Spleen (tissue), 7 donors: ENCODE data around the gene PRICKLE3.

Source experiments
- CTCF ChIP-seq, 11 experiments: fragments of 200-600 bp in 7 of 11; fragments of 450-650 bp in 4 of 11; sonication (generic) in 4 of 11; IDR thresholded peaks in 8 of 11; conservative IDR thresholded peaks in 3 of 11; 1 replicate in 7 of 11; 2 replicates in 4 of 11; pipeline versions ENCODE4 v1.4.0 to v1.8.0; 2016 to 2021; ENCODE audit warnings: antibody characterized with exemption in 11 of 11, inconsistent platforms in 4 of 11, mild to moderate bottlenecking in 1 of 11
- POLR2A ChIP-seq, 3 donors: fragments of 450-650 bp; IDR thresholded peaks; one replicate each; pipeline ENCODE4 v1.5.1; 2017; ENCODE audit warnings: antibody characterized with exemption in 3 of 3, mild to moderate bottlenecking in 1 of 3
- donor health status: DM: no; HTN: no; CAD: no; lungs with moderate emphysema.
- donor health status: DM: no; HTN: no; CAD: no.
- donor health status: DM: no; HTN: no; CAD: no.

- TF ChIP-seq CTCF (IDR thresholded peaks at IDR 0.05 in 8 of 11, conservative IDR thresholded peaks at IDR 0.05 in 3 of 11) (no peak), POLR2A (IDR thresholded peaks at IDR 0.05) (no peak)
These were observed 28.2 kb upstream of the PRICKLE3 start for GRCh38 chrX:49214416-49214815.
